Mucosa of gallbladder (tissue), 1 donor: Measurements from ENCODE around the gene TFF3. TPM values are rescaled to one million over a fixed set of nuclear protein-coding genes. Genes with fewer than 3 reads are reported as not detected.
A peak's percentile ranks its signal among the peaks of the same experiment; 100 is the strongest.

Source experiments
- DNase-seq: peaks from one replicate; pipeline ENCODE4 v3.0.0-alpha.2; 2020; ENCODE audit warnings: low spot score
- total RNA-seq: library from RNA; stranded (reverse); gene quantifications from one replicate; pipeline ENCODE4 v1.2.1, GENCODE V29; 2021
- donor health status: DM: no; HTN: no; CAD: no.

TFF3 gene
- total RNA-seq, 1 donor from 2014 or later = 1,342 TPM

DNA sequence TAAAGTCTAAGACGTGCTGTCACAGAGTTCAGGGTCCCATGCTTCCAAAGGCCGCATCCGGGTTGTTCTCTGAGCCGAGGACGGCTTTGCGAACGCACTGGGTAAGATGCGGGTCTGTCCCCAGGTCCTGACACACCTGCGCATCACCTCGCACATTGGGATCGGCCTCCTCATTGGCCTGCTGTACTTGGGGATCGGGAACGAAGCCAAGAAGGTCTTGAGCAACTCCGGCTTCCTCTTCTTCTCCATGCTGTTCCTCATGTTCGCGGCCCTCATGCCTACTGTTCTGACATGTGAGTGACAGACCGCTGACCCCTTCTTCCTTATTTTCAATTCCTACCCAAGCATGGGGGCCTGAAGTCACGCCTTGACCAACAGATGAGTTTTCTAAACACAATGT, 25.3 kb downstream of the TFF3 start:
- DNase-seq = no peak

DNA sequence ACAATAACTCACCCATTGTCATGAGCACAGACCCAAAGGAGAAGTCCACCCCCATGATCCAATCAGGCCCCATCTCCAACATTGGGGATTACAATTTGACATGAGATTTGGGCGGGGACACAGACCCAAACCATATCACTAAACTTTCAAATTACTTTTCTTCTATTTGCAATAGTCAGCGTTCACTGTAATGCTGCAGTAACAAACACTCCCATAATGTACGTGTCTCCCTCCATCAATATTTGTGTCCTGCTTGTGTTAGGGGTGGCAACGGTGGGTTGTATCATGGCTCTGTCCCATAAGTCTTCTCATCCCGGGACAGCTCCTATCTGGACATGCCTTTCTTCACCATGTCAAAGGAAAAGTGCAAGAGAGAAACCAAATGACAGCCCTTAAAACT, 26.2 kb downstream of the TFF3 start:
- DNase-seq = no peak

DNA sequence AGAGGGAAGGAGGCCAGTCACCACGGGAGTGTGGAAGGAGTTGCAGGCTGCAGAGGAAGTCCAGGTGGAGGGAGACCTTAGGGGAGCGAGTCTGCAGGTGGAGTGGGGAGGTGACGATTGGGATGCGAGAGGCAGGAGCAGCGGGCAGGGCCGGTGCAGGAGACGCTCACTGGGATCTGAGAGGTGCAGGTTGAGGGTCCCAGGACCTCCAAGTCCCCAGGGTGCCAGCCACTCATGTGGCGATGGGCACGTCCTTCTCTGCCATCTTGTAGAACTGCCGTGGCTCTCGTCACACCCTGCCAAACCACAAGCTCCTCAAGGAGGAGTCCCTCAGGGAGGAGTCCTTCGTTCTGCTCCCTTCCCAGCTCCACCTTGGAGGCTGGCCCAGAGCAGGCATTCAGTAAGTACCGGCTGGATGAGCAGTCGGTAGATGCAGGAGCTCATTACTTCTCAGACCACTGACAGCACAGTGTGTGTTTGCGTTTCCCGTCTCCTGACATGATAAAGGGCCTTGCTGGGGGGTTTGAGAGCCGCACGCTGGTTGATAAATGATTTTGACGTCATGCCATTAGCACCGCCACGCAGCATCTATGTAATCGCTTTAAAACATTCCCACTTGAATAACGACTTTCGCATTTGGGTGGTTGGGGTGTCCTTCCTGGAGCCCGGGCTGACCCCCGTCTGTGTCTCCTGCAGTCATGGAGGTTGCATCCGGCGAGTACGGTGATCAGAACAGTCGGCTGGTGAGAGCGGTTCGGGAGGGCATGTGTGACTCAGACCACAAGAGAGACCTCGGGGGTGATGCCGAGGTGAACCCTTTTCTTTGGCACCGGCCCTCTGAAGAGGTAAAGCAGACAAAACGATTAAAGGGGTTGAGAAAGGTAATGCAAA, 27.8 kb downstream of the TFF3 start:
- no peak for DNase-seq

DNA sequence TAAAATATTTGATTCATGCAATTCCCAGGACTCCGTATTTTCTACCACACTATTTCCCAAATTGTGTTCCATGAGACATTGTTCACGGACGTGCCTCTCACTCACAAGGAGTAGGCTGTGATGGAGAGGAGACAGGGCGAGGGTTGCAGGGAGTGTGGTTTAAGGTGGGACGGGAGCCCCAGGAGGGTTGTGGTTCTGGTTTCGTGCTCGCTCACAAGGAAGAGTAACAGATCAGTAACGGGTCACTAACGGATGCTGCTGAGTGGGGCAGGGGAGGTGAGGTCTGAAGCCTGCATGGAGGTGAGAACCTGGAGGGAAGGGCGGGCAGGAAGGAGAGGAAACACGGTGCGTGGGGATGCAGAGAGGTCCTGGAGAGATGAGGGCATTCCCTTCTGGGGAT, 28.8 kb downstream of the TFF3 start:
- no peak for DNase-seq

DNA sequence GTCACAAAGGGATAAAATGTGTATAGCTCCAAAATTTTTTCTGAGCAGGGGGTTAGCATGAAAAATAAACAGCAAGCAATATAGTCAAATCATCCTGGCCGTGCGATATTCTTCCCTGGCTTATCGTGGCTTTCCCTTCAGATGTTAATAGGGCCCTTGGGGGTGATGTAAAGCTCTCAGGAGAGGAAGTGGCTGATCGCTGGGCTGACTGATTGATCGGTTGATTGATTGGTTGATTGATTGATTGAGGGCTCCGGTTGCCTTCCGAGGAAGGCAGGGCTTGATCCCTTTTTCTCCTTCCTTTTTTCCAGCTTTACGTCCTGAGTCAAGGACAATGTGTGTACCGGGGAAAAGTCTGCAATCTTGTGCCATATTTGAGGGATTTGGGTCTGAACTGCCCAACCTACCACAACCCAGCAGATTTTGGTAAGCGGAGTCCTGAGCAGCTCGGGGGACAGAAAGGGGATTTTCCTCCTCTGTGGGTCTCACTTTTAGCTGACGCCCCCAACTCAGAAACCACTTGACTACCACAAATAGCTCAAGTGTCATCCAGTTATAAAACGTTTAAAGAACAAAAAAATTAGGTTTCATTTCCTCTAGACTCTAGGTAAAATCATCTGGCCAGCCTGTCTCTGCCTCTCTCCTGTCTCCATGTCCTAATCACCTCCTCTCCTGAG, 29.5 kb downstream of the TFF3 start:
- DNase-seq = no peak

DNA sequence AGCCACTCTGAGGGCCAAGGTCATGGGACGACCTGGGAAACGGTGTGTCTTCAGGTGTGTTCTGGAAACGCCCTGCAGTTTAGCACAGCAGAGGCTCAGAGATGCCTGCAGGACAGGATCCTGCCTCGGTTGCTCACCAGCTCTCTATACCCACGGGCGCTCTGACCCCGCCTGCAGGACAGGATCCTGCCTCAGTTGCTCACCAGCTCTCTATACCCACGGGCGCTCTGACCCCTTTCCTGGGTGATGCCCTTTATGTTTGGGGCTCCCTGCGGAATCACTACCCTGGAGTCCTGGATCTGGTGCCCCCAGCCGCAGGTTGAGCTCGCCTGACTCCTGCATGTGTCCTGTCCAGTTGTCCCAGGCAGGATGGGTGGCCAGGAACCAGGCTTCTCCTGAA, 32.5 kb downstream of the TFF3 start:
- DNase-seq = no peak

DNA sequence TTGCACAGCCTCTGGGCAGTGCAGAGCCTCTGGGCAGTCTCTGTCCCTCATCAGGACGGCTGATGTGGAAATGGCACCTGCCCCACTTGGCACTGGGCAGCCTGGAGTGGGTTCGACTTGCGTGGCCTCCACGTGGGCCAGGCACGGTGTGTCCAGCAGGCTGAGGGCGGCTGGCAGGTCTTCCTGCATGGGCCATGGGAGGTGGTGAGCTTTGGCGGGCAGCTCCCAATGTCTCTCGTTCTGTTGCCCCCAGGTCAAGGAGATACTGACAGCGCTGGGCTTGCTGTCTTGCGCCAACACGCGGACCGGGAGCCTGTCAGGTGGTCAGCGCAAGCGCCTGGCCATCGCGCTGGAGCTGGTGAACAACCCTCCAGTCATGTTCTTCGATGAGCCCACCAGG, 33.2 kb downstream of the TFF3 start:
- DNase-seq = no peak

DNA sequence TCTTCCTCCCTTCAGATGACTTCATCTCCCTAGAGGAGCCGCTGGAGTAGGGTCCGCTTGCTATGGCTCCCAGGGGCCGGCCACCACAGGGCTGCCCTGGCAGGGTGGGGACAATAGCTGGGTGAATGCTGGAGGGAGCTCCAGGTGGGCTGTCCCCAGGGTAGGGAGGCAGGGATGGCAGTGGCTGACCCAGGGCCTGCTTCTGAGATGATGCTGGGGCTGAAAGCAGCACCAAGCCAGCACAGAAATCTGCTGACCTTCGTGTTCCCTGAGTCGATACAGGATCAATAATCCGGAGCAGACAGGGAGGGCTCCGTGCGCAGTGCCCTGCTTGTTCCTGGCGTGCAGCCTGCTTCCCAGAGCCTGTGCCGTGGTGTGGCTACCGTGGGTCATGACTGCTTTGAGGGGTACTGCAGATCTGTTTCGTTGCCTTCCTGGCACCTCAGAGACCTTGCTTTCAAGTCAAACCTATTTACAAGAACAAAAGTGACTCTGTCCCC, 34.0 kb downstream of the TFF3 start:
- peak; percentile 42 for DNase-seq

DNA sequence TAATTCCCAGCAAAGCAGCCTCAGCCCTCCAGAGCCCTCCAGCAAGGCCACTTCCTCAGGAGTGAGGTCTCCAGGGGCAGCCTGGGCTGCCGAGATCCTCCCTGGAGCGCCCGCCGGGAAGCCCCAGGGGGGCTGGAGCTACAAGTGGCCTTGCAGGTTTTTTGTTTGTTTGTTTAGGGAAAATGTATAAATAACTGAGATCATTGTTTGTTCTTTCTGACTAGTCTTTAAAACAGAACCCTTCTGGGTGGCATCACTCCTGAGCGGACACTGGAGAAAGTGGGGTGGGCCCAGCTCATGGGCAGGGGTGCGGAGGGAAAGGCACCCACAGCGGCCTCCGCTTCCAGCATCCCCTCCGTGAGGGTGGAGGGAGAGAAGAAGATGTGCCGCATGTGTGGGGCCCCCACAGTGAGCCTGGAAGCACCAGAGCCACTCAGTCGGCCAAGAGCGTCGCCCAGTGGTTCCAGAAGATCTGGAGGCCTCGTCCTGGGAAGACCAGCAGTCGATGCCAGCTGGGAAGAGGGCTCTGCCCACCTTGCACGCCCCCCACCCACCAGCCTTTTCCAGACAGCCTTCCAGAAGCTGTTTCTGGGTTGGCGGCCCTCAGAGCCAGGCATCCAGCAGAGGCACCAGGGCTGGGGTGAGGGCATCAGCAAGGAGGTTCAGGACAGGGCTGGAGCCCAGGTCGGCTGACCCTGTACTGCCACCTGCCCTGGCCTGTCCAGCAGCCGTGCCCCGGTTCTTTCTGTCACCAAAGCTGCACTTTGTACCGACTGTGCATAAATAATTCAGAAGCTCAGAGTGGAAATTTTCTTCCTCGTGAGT, 34.6 kb downstream of the TFF3 start:
- peak; percentile 52 for DNase-seq

DNA sequence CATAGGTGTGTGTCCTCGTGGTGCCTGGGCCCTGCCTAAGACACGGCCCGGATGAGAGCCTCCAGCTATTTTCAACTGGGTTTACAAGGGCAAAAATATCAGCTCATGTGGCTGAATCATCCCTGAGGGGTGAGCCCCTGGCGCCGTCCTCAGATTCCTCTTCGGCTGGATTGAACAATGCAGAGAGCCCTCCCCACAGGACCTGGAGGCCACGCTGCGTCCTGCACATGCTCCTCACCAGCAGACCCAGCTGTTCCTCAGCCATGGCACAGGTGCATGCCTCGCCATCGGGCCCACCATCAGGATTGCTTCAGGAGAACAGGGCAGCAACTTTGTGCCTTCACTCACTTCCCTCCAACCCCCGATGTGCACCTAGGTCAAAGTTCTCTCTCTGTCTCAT, 35.3 kb downstream of the TFF3 start:
- no peak for DNase-seq

DNA sequence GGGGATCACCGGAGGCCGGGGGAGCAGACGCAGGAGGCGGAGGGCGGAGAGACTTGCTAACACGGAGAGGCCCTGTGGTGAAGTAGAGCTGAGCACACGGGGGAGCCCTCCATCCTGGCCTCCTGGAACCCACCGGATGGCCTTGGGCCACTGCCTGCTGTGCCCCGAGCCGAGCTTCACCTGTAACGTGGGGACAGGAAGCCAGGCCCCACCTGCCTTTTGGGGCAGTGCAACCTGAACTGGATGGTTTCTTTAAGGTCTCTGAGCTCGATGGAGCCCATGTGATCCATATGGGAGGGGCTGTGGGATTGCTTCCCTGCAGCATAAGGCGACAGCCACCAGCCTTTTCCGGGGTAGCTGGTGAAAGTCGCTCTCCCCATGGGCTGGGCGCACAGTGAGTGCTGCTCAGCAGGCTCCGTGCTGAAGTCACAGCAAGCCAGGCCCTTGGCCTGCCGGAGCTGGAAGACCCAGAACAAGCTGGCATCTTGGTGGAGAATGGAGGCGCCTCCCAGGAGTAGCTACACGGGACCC, 35.8 kb downstream of the TFF3 start:
- DNase-seq = no peak

DNA sequence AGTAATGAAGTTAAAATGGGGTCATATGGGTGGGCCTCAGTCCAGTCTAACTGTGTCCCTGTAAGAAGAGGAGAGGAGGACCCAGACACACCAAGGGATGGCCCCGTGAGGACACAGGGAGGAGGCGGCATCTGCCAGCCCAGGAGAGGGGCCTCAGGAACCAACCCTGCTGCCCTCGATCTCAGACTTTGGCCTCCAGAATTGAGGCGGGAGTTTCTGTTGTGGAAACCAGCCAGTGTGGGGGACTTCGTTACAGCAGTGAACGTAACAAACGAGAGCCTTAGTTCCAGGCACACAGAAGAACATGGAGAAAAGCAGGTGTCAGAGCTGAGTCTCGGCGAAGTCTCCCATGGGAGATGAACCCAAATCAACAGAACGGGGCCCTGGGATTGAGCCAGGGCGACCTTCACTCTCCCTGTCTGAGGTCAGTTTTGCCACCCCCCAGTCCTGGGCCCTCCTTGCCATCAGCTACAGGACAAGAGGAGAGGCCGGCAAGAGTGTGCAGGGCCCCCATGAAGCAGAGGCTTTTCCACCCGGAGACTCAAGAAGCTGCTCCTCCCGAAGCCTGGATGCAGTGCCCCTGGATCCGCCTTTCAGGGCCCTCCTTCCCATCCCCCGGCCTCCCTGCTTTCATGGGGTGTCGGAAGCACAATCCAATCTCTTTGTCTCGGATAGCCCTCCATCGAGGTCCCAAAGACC, 36.6 kb downstream of the TFF3 start:
- no peak for DNase-seq

DNA sequence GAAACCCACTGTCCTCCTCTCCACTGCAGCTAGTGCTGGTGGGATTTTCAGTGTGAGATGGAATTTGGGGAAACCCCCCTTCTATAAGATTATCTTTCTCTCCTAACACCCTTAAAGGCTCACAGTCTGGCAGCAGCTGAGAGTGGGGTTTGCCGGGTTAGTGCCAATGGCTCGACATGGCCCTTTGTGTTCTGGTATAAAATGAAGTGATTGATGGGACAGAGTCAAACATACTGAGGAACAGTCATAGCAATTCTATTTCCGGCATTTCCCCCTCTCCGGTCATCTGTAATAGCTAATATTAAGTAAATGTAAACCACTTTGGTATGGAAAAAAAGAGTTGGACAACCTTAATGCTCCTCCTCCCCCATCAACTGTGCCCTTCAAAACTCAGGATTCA, 37.6 kb downstream of the TFF3 start:
- DNase-seq = no peak

DNA sequence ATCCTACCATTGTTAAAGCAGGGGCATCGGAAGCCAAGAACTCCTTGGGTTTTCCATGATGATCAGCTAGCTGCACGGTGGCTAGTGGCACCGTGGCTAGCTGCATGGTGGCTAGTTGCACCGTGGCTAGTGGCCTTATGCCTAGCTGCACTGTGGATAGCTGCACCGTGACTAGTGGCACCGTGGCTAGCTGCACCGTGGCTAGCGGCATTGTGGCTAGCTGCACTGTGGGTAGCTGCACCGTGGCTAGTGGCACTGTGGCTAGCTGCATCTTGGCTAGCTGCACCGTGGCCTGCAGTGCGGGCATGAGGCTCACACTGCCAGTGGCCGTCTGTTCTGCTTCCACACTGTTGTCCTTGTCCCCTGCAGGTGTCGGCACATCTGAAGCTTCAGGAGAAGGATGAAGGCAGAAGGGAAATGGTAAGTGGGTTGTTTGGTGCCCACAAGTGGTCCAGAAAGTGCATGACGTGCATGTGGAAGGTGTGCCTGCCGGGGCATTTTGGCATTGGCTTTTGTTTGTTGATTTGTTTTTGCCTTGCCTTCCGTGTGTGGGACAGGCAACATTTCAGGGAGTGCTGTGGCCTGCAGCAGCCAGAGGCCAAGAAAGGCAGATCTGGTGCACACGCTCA, 38.6 kb downstream of the TFF3 start:
- no peak for DNase-seq

DNA sequence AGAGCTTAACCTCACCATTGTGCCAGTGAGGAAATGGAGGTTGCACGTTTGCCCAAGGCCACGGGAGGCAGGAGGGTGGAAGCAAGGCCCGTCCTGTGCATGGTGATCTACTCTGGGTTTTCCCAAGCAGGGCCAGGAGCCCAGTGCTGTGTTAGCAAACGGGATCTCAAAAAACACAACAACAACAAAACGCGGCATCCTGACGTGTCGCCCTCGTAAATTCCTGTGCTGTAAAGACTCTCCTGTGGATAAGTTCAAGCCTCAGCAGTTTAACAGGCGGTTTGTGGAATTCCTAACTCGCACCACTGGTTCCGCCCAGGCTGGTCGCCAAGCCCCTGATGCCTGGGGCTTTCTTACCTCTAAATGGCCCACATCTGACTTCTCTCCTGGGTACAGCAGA, 39.1 kb downstream of the TFF3 start:
- DNase-seq = no peak

DNA sequence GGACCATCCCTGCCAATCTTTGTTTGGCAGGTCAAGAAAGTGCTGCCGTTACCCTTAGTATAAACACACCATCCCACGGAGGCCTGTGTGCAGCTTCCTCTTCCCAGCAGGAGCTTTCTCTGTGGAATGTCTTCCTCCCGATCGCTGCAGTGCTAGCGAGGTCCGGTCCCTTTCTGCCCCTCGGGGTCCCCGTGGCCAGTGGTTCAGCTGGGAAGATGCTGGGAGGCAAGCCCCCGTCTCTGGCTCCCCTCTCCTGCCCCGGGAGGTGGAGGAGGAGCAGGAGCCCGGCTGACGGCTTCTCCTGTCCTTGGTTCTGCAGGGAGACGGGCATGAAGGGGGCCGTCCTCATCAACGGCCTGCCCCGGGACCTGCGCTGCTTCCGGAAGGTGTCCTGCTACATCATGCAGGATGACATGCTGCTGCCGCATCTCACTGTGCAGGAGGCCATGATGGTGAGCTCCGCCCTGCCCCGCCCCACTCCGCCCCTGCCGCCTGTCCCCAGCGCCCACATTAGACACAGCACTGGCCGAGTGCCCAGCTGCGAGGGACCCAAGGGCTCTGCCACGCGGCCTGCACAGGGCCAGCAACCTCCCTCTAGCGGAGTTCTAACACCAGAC, 42.1 kb downstream of the TFF3 start:
- no peak for DNase-seq

DNA sequence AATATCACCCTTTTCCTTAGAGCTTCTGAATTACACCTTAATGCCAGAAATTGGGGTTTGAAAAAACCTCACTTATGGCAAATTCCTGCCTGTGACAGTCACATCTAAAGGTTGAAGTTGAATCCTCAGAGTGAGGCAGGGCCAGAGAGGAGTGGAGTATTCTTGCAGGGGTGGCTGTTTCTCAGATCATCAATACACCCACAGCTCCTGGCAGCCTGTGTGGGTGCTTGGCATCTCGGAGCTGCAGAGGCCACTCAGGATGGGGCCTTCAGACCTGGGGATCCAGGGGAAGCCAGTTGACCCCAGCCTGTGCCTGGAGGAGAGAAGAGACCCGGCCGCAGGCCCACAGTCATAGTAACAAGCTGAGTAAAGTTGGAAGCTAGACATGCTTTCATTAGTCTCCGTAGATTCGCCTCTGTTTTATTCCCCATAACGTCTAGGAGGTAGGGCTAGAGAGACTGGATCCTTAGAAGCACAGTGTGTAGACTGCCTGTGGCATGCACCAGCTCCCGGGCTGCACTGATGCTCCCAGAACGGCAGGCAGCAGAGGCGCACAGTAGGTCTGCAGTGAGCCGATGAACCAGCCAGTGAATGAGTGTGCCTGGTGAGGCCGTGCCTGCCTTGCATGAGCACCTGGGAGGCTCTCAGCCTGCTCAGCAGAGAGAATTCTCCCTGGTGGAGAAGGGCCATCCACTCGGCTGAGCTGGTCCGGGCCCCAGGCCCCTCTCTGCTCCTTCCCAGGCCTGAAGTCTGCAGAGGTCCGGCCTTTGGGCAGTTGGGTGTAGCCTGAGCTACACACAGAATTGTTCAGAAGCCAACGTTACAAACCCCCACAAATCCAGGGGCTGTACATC, 42.9 kb downstream of the TFF3 start:
- no peak for DNase-seq

DNA sequence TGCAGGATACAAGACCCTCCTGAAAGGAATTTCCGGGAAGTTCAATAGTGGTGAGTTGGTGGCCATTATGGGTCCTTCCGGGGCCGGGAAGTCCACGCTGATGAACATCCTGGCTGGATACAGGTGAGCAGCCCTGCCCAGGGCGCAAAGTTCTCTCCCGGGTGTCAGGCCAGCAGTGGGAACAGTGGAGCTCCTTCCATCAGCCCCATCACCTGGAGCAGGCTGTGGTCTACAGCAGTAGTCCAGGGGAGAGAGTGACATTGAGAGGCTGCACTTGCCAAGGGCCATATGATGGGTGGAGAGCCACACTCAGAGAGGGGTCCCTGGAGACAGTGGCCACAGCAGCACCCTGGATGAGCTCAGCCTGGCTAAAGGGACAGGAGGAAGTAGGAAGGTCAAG, 44.1 kb downstream of the TFF3 start:
- no peak for DNase-seq

DNA sequence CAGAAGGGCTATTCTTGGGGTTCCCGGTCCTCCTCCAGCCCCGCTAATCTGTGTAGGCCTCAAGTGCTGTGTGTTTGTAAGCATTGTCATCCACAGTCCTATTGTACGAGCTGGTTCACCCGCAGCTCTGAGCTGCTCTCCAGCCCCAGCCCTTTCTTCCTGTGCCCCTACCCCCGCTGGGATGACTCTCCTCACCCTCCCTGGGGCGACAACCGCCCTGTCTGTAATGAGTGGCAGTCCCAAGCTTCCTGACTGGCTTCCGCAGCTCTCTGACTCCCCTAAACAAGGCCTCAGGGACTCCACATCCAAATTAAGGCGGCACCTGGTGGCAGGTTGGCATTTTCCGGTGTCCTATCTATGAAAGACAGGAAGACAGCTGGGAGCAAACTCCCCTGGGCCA, 45.8 kb downstream of the TFF3 start:
- DNase-seq = no peak
